H1 (cell line): ENCODE data around the gene KCNQ1OT1. TPM values are rescaled to one million over a fixed set of nuclear protein-coding genes. Genes with fewer than 3 reads are reported as not detected.

ENCODE experiments used
- CTCF ChIA-PET: fragments of 300-600 bp; sonication (Branson Sonifier 250); formaldehyde crosslinking; loops from one replicate; lab custom pipeline; 2021; ENCODE audit not compliant: partially characterized antibody; lab: Charles Lee
- POLR2A ChIA-PET: fragments of 300-600 bp; sonication (Branson Sonifier 250); formaldehyde crosslinking; loops from one replicate; lab custom pipeline; 2021; ENCODE audit warnings: inconsistent platforms; ENCODE audit not compliant: partially characterized antibody; lab: Charles Lee
- DNase-seq, 2 experiments: peaks; one replicate each; pipeline versions ENCODE4 v3.0.0 to v3.0.0-alpha.2; 2010 to 2022; ENCODE audit warnings: low spot score in 2 of 2, low read depth in 1 of 2, mixed read lengths in 1 of 2
- FAIRE-seq: peaks from 2 replicates; lab custom pipeline; 2011; peaks lifted over from hg19 to GRCh38; lab: Jason Lieb, UNC
- H2AFZ ChIP-seq: 2 replicates; pipeline ENCODE4 v1.8.1; 2012; ENCODE audit warnings: low read length, inconsistent platforms
- H2AK5ac ChIP-seq: 2 replicates; pipeline ENCODE4 v1.6.1; 2013; ENCODE audit warnings: low read depth, low read length
- H2BK120ac ChIP-seq: replicated peaks from 2 replicates; pipeline ENCODE3; 2013; ENCODE audit warnings: low read depth, low read length, inconsistent platforms
- H2BK12ac ChIP-seq: 2 replicates; pipeline ENCODE4 v1.6.1; 2013; ENCODE audit warnings: low read depth, low read length
- H2BK15ac ChIP-seq: 2 replicates; pipeline ENCODE4 v1.6.1; 2013; ENCODE audit warnings: low read length
- H2BK20ac ChIP-seq: 2 replicates; pipeline ENCODE4 v1.6.1; 2013; ENCODE audit warnings: low read length
- H2BK5ac ChIP-seq: 2 replicates; pipeline ENCODE4 v1.6.1; 2013; ENCODE audit warnings: low read depth, low read length
- H3K14ac ChIP-seq: 2 replicates; pipeline ENCODE4 v1.6.1; 2013; ENCODE audit warnings: inconsistent platforms; ENCODE audit not compliant: insufficient read length
- H3K18ac ChIP-seq: 2 replicates; pipeline ENCODE4 v1.6.1; 2013; ENCODE audit warnings: low read length; ENCODE audit errors: extremely low read depth
- H3K23ac ChIP-seq: 2 replicates; pipeline ENCODE4 v1.6.1; 2013; ENCODE audit warnings: inconsistent platforms; ENCODE audit not compliant: insufficient read length
- H3K23me2 ChIP-seq: 2 replicates; pipeline ENCODE4 v1.6.1; 2013; ENCODE audit warnings: low read depth, low read length
- H3K27ac ChIP-seq: 2 replicates; pipeline ENCODE4 v1.6.1; 2011; ENCODE audit warnings: low read depth, low read length, inconsistent platforms
- H3K27me3 ChIP-seq, 4 experiments: replicated peaks in 1 of 4; 1 replicate in 1 of 4; 2 replicates in 3 of 4; pipeline versions ENCODE4 v1.6.1 to v1.8.1; 2011 to 2013; ENCODE audit warnings: low read length in 3 of 4, mild to moderate bottlenecking in 3 of 4, inconsistent platforms in 2 of 4, mixed read lengths in 2 of 4, moderate library complexity in 1 of 4; ENCODE audit not compliant: control insufficient read depth in 3 of 4, insufficient read depth in 3 of 4; ENCODE audit errors: extremely low read depth in 1 of 4
- H3K36me3 ChIP-seq, 4 experiments: 2 replicates each; pipeline versions ENCODE4 v1.6.1 to v1.8.1; 2011 to 2013; ENCODE audit warnings: mild to moderate bottlenecking in 4 of 4, low read length in 3 of 4, moderate library complexity in 2 of 4, control low read depth in 1 of 4, inconsistent platforms in 1 of 4; ENCODE audit not compliant: insufficient read depth in 4 of 4, control insufficient read depth in 2 of 4
- H3K4ac ChIP-seq: replicated peaks from 2 replicates; pipeline ENCODE3; 2013; ENCODE audit warnings: low read length, low read depth, mixed read lengths, inconsistent platforms; ENCODE audit not compliant: insufficient read length
- H3K4me1 ChIP-seq, 4 experiments: replicated peaks in 1 of 4; 1 replicate in 1 of 4; 2 replicates in 3 of 4; pipeline versions ENCODE4 v1.6.1 to v1.8.1; 2011 to 2013; ENCODE audit warnings: low read length in 3 of 4, inconsistent platforms in 2 of 4, mixed read lengths in 1 of 4; ENCODE audit not compliant: insufficient read depth in 4 of 4, control insufficient read depth in 3 of 4
- H3K4me2 ChIP-seq, 2 experiments: 2 replicates each; pipeline versions ENCODE4 v1.6.1 to v1.8.1; 2011 to 2013; ENCODE audit warnings: low read depth in 2 of 2, low read length in 2 of 2, control low read depth in 1 of 2, inconsistent platforms in 1 of 2, mild to moderate bottlenecking in 1 of 2; ENCODE audit not compliant: insufficient read depth in 1 of 2
- H3K4me3 ChIP-seq, 4 experiments: fragments of 200-600, 300-600 bp in 1 of 4; sonication (generic), shearing (Covaris generic), sonication (Bioruptor Twin) in 1 of 4; 2 replicates each; pipeline versions ENCODE4 v1.5.1 to v1.8.1; 2011 to 2016; ENCODE audit warnings: low read length in 4 of 4, low read depth in 3 of 4, control low read depth in 2 of 4, inconsistent platforms in 2 of 4, mild to moderate bottlenecking in 2 of 4, mixed read lengths in 1 of 4, moderate library complexity in 1 of 4; ENCODE audit not compliant: insufficient read depth in 2 of 4; ENCODE audit errors: extremely low read depth in 1 of 4
- H3K56ac ChIP-seq: replicated peaks from 2 replicates; pipeline ENCODE3; 2013; ENCODE audit warnings: low read depth, mild to moderate bottlenecking, mixed read lengths, low read length, inconsistent platforms; ENCODE audit not compliant: insufficient read length
- H3K79me1 ChIP-seq: 2 replicates; pipeline ENCODE4 v1.6.1; 2013; ENCODE audit warnings: low read depth, low read length, control low read depth
- H3K79me2 ChIP-seq, 2 experiments: 2 replicates each; pipeline versions ENCODE4 v1.6.1 to v1.8.1; 2012 to 2013; ENCODE audit warnings: low read length in 2 of 2, mild to moderate bottlenecking in 2 of 2, inconsistent platforms in 1 of 2; ENCODE audit not compliant: insufficient read depth in 2 of 2, control insufficient read depth in 1 of 2
- H3K9ac ChIP-seq, 4 experiments: replicated peaks in 1 of 4; 1 replicate in 1 of 4; 2 replicates in 3 of 4; pipeline versions ENCODE4 v1.6.1 to v1.8.1; 2011 to 2013; ENCODE audit warnings: low read depth in 3 of 4, low read length in 3 of 4, control low read depth in 2 of 4, mild to moderate bottlenecking in 2 of 4, moderate library complexity in 2 of 4, inconsistent platforms in 1 of 4; ENCODE audit errors: extremely low read depth in 1 of 4
- H3K9me3 ChIP-seq, 2 experiments: 2 replicates each; pipeline versions ENCODE4 v1.6.1 to v1.8.1; 2012 to 2013; ENCODE audit warnings: mild to moderate bottlenecking in 2 of 2, moderate library complexity in 2 of 2, control low read depth in 1 of 2, inconsistent platforms in 1 of 2, low read depth in 1 of 2, low read length in 1 of 2, mixed read lengths in 1 of 2; ENCODE audit not compliant: insufficient read depth in 2 of 2
- H4K20me1 ChIP-seq, 2 experiments: replicated peaks in 1 of 2; 2 replicates each; pipeline versions ENCODE3 to v1.8.1; 2011 to 2013; ENCODE audit warnings: inconsistent platforms in 2 of 2, low read length in 2 of 2, mild to moderate bottlenecking in 1 of 2; ENCODE audit not compliant: insufficient read depth in 2 of 2, control insufficient read depth in 1 of 2
- H4K5ac ChIP-seq: 2 replicates; pipeline ENCODE4 v1.6.1; 2013; ENCODE audit warnings: low read length, low read depth, mixed read lengths, inconsistent platforms; ENCODE audit not compliant: insufficient read length
- H4K8ac ChIP-seq: 2 replicates; pipeline ENCODE4 v1.8.0; 2013; ENCODE audit warnings: mild to moderate bottlenecking, moderate library complexity, low read length, inconsistent platforms; ENCODE audit not compliant: insufficient read depth; ENCODE audit errors: extremely low read depth
- H4K91ac ChIP-seq: replicated peaks from 2 replicates; pipeline ENCODE3; 2013; ENCODE audit warnings: low read length, mixed read lengths, inconsistent platforms; ENCODE audit not compliant: insufficient read length
- CBX5 ChIP-seq: fragments of 300-800, 300-1000 bp; sonication (generic); IDR thresholded peaks from 2 replicates; pipeline ENCODE4 v1.7.1; 2016; ENCODE audit warnings: antibody characterized with exemption, low read length, low read depth
- JUN ChIP-seq: IDR thresholded peaks from 2 replicates; pipeline ENCODE4 v1.6.1; 2011; ENCODE audit warnings: low read depth, mild to moderate bottlenecking, improper control_type of control experiment, low read length
- KDM1A ChIP-seq: fragments of 200-600, 300-600 bp; sonication (generic); IDR thresholded peaks from 2 replicates; pipeline ENCODE4 v1.7.1; 2016; ENCODE audit warnings: mild to moderate bottlenecking, low read length, borderline replicate concordance
- NANOG ChIP-seq: IDR thresholded peaks from 2 replicates; pipeline ENCODE4 v1.6.1; 2011; ENCODE audit warnings: low read length, low read depth, mild to moderate bottlenecking, inconsistent platforms; ENCODE audit not compliant: insufficient read depth, poor library complexity, severe bottlenecking
- POLR2A ChIP-seq, 2 experiments: IDR thresholded peaks; 1 replicate in 1 of 2; 2 replicates in 1 of 2; pipeline ENCODE4 v1.6.1; 2011; ENCODE audit warnings: low read depth in 2 of 2, low read length in 2 of 2, mild to moderate bottlenecking in 2 of 2; ENCODE audit errors: control extremely low read depth in 1 of 2
- RXRA ChIP-seq: IDR thresholded peaks from 2 replicates; pipeline ENCODE4 v1.6.1; 2011; ENCODE audit warnings: low read depth, mild to moderate bottlenecking, low read length, moderate library complexity; ENCODE audit not compliant: insufficient read depth
- SAP30 ChIP-seq: fragments of 300-600 bp; sonication (generic); IDR thresholded peaks from 2 replicates; pipeline ENCODE4 v1.7.1; 2012; ENCODE audit warnings: low read length, moderate library complexity, mild to moderate bottlenecking, inconsistent platforms; ENCODE audit not compliant: insufficient read depth, insufficient replicate concordance
- SRF ChIP-seq: IDR thresholded peaks from 2 replicates; pipeline ENCODE4 v1.6.1; 2011; ENCODE audit warnings: mild to moderate bottlenecking, low read depth, low read length, moderate library complexity
- SUZ12 ChIP-seq: fragments of 200-600 bp; sonication (generic); IDR thresholded peaks from 2 replicates; pipeline ENCODE4 v1.6.1; 2012; ENCODE audit warnings: mild to moderate bottlenecking, inconsistent platforms, low read length, moderate library complexity, mixed read lengths
- USF2 ChIP-seq: IDR thresholded peaks from 2 replicates; pipeline ENCODE4 v1.6.1; 2011; ENCODE audit warnings: low read length, improper control_type of control experiment
- ZNF274 ChIP-seq: IDR thresholded peaks from 2 replicates; pipeline ENCODE4 v1.7.0; 2012; ENCODE audit warnings: low read length, borderline replicate concordance; ENCODE audit errors: extremely low read depth
- WGBS, 2 experiments: shearing (Covaris generic) in 1 of 2; methylation state at CpG; one replicate each; pipeline versions ENCODE4 v1.1.6 to v1.1.7; 2013 to 2015; ENCODE audit warnings: low lambda C conversion rate in 2 of 2, mixed read lengths in 2 of 2, inconsistent platforms in 1 of 2, low coverage in 1 of 2, missing lambda C conversion rate in 1 of 2; ENCODE audit not compliant: insufficient replicate concordance in 2 of 2, insufficient coverage in 1 of 2, insufficient read length in 1 of 2; ENCODE audit errors: extremely low coverage in 1 of 2, missing lambda C conversion rate in 1 of 2; 5-methylcytosine and 5-hydroxymethylcytosine counted together
- polyA plus RNA-seq, 7 experiments: library from polyadenylated mRNA; depleted of rRNA in 3 of 7; stranded (reverse) in 5 of 7; unstranded in 2 of 7; fragments of >200 nt in 5 of 7; fragments of 200-250 nt in 2 of 7; gene quantifications; 1 replicate in 5 of 7; 2 replicates in 1 of 7; 4 replicates in 1 of 7; pipeline versions ENCODE4 v1.2.1 to v1.2.3, GENCODE V29; 2011 to 2013; ENCODE audit warnings: missing spikeins in 2 of 7, mixed read lengths in 2 of 7
- total RNA-seq: library from RNA; stranded (reverse); fragmentation: NEBNext Ultra II Directional; extraction: Animal tissue kit (Norgen Biotek cat#: 25700); gene quantifications from 2 replicates; pipeline ENCODE4 v1.2.1, GENCODE V29; 2021

The KCNQ1OT1 gene
- total and polyA plus RNA-seq, 2 of the 8 experiments (the other 6 are each of a cell fraction or from before 2014, with no cell fraction given), result 0.21 to 1.2 TPM

GRCh38 chr11:2660357-2660939 is 39.3 kb downstream of the KCNQ1OT1 start:
- no peaks in the 10 kb centered on the region for H3K4me1 ChIP-seq
- no peak overlapping the region for H3K4me3 ChIP-seq
- no peak overlapping the region for H3K4me2 ChIP-seq
- H3K23me2 ChIP-seq, result no peaks in the 10 kb centered on the region
- H2BK120ac ChIP-seq, result no peak overlapping the region
- H4K8ac ChIP-seq, result no peak overlapping the region
- CTCF ChIA-PET, result interaction anchor here (1.0 to 1.5 kb wide), 4 partner anchors 9 to 228 kb away, joined by 3 to 4 read pairs (median 3); no protein-coding TSS in a partner anchor
- no peak overlapping the region for H3K56ac ChIP-seq
- H3K23ac ChIP-seq, result no peak overlapping the region
- no peak overlapping the region for H3K14ac ChIP-seq
- H2BK15ac ChIP-seq, result no peak overlapping the region
- H4K5ac ChIP-seq, result no peak overlapping the region
- peaks cover 60 to 71% of the 10 kb centered on the region in 2 experiments for H3K9me3 ChIP-seq
- H2AK5ac ChIP-seq, result no peak overlapping the region
- FAIRE-seq (no peak), DNase-seq (no peak)
- no peak overlapping the region for H3K4ac ChIP-seq
- H2BK5ac ChIP-seq, result no peak overlapping the region
- peaks cover 0 to 32% (median 8%) of the 10 kb centered on the region in 4 experiments; a peak in 5 of 7 replicates for H3K27me3 ChIP-seq
- H2AFZ ChIP-seq, result no peak overlapping the region
- no peaks in the 10 kb centered on the region for H3K79me2 ChIP-seq
- POLR2A ChIA-PET, result no interaction called here
- no peaks in the 10 kb centered on the region for H3K36me3 ChIP-seq
- WGBS, 2 experiments, result 94% methylated on average over 2 of the region's 2 CpGs; no CpG with 5 or more reads in 1 of the 2 experiments
- no peak overlapping the region for H3K18ac ChIP-seq
- H2BK20ac ChIP-seq, result no peak overlapping the region
- no peak overlapping the region for H2BK12ac ChIP-seq
- H3K79me1 ChIP-seq, result no peaks in the 10 kb centered on the region
- no peak overlapping the region for H4K91ac ChIP-seq
- H4K20me1 ChIP-seq, result peaks cover 0 to 6% of the 10 kb centered on the region in 2 experiments
- no peak overlapping the region for H3K27ac ChIP-seq
- no peak overlapping the region for H3K9ac ChIP-seq
- TF ChIP-seq RXRA, result no peak
- TF ChIP-seq ZNF274, result no peak
- TF ChIP-seq SRF, result no peak
- no peak for TF ChIP-seq SUZ12
- no peak for TF ChIP-seq USF2
- no peak for TF ChIP-seq NANOG
- no peak for TF ChIP-seq JUN
- no peak for TF ChIP-seq CBX5
- TF ChIP-seq SAP30, result no peak
- no peak for TF ChIP-seq KDM1A
- no peak for TF ChIP-seq POLR2A (IDR thresholded peaks at IDR 0.05; ENCODE audit: control extremely low read depth in 1 of 2, low read depth in 2 of 2, low read length in 2 of 2)
